ENCODE data around the gene RPL31.

The RPL31 gene

GRCh38 chr2:100997509-100998234, 4.4 kb upstream of the RPL31 start:
- DNase-seq = no peak

GRCh38 chr2:100998235-100998573, 3.9 kb upstream of the RPL31 start:
- DNase-seq = no peak

- DNase-seq = no peak
Measured at GRCh38 chr2:100999995-101000394, 2.1 kb upstream of the RPL31 start.

- no peak for DNase-seq
Measured at GRCh38 chr2:101002562-101003277, 631 bp downstream of the RPL31 start.

GRCh38 chr2:101003278-101003775, 1.2 kb downstream of the RPL31 start:
- no peak for DNase-seq

GRCh38 chr2:101004620-101005325, 2.7 kb downstream of the RPL31 start:
- no peak for DNase-seq

GRCh38 chr2:101006065-101006715, 4.1 kb downstream of the RPL31 start:
- no peak for DNase-seq

- DNase-seq = no peak
Measured at GRCh38 chr2:101007415-101008345, 5.6 kb downstream of the RPL31 start.

GRCh38 chr2:101011152-101011551, 9.1 kb downstream of the RPL31 start:
- no peak for DNase-seq

GRCh38 chr2:101012054-101012705, 10.1 kb downstream of the RPL31 start:
- no peak for DNase-seq

- DNase-seq = peak; percentile 4
Measured at GRCh38 chr2:101012706-101013181, 10.7 kb downstream of the RPL31 start.

GRCh38 chr2:101014264-101014857, 12.3 kb downstream of the RPL31 start:
- no peak for DNase-seq

- no peak for DNase-seq
Measured at GRCh38 chr2:101017371-101017770, 15.3 kb downstream of the RPL31 start.

GRCh38 chr2:101018934-101019333, 16.8 kb downstream of the RPL31 start:
- no peak for DNase-seq

GRCh38 chr2:101022221-101022620, 20.1 kb downstream of the RPL31 start:
- DNase-seq = no peak

GRCh38 chr2:101023327-101024107, 21.4 kb downstream of the RPL31 start:
- no peak for DNase-seq

- no peak for DNase-seq
Measured at GRCh38 chr2:101025561-101025960, 23.5 kb downstream of the RPL31 start.

- no peak for DNase-seq
Measured at GRCh38 chr2:101026253-101026701, 24.2 kb downstream of the RPL31 start.

- DNase-seq = no peak
Measured at GRCh38 chr2:101026923-101027469, 24.9 kb downstream of the RPL31 start.

GRCh38 chr2:101027852-101028251, 25.8 kb downstream of the RPL31 start:
- no peak for DNase-seq

Measured in NCI-H146 (cell line).